Middle frontal gyrus (tissue), 1 donor: ENCODE results near the gene PCYT2.
A peak's percentile ranks its signal among the peaks of the same experiment; 100 is the strongest.
"Not testable (repeated sequence)": the region's sequence is repeated elsewhere in the genome, so short reads cannot be mapped to it uniquely, and the experiment has no call there.

Source experiments
- DNase-seq: peaks from one replicate; pipeline ENCODE4 v3.0.0-alpha.2; 2015; ENCODE audit warnings: low spot score; ENCODE audit errors: extremely low spot score

PCYT2 gene

GRCh38 chr17:81911277-81911961 is at the start of gene PCYT2:
Gene PCYT2, minus strand, starts transcription at chr17:81911399. Its CDS starts 44 bp downstream, at chr17:81911355.
- DNase-seq, result peak; percentile 73

- DNase-seq, result no peak
Measured at GRCh38 chr17:81960130-81960958, 49.1 kb upstream of the PCYT2 start.

GRCh38 chr17:81959362-81960129 is 48.3 kb upstream of the PCYT2 start:
- DNase-seq, result peak; percentile 20

- DNase-seq, result no peak
Measured at GRCh38 chr17:81958633-81959342, 47.6 kb upstream of the PCYT2 start.

GRCh38 chr17:81957691-81958432 is 46.7 kb upstream of the PCYT2 start:
- no peak for DNase-seq

- DNase-seq, result no peak
Measured at GRCh38 chr17:81956607-81957589, 45.7 kb upstream of the PCYT2 start.

- DNase-seq, result no peak
Measured at GRCh38 chr17:81955756-81956544, 44.8 kb upstream of the PCYT2 start.

GRCh38 chr17:81955058-81955681 is 44.0 kb upstream of the PCYT2 start:
- no peak for DNase-seq

GRCh38 chr17:81954131-81955057 is 43.2 kb upstream of the PCYT2 start:
- DNase-seq, result no peak

- not testable (repeated sequence) for DNase-seq
Measured at GRCh38 chr17:81953443-81953842, 42.2 kb upstream of the PCYT2 start.

- DNase-seq, result no peak
Measured at GRCh38 chr17:81952792-81953228, 41.6 kb upstream of the PCYT2 start.

GRCh38 chr17:81951785-81952684 is 40.8 kb upstream of the PCYT2 start:
- no peak for DNase-seq

- no peak for DNase-seq
Measured at GRCh38 chr17:81950501-81950900, 39.3 kb upstream of the PCYT2 start.

- no peak for DNase-seq
Measured at GRCh38 chr17:81948635-81949378, 37.6 kb upstream of the PCYT2 start.

GRCh38 chr17:81947189-81947588 is 36.0 kb upstream of the PCYT2 start, which contains the start of gene MYADML2:
Gene MYADML2, minus strand, starts transcription at chr17:81947233. Its CDS starts 5,492 bp downstream, at chr17:81941741.
- DNase-seq, result no peak
